HepG2 (cell line): ENCODE measurements around the gene C2orf81. TPM values are rescaled to one million over a fixed set of nuclear protein-coding genes. Genes with fewer than 3 reads are reported as not detected.
A peak's percentile ranks its signal among the peaks of the same experiment; 100 is the strongest.

Experiments used
- CHD2 ChIP-seq: IDR thresholded peaks from 2 replicates; pipeline ENCODE4 v1.6.1; 2011; ENCODE audit warnings: low read depth, low read length, improper control_type of control experiment
- CHD4 ChIP-seq: fragments of 200-600 bp; sonication (generic); IDR thresholded peaks from 2 replicates; pipeline ENCODE4 v1.7.0; 2017; ENCODE audit warnings: mild to moderate bottlenecking, low read length, borderline replicate concordance
- CREB1 ChIP-seq, 2 experiments: fragments of 450-650 bp in 1 of 2; IDR thresholded peaks; 2 replicates each; pipeline ENCODE4 v1.6.1; 2016 to 2017; ENCODE audit warnings: control low read depth in 1 of 2, mild to moderate bottlenecking in 1 of 2, missing compliant biosample characterization in 1 of 2, missing genetic modification characterization in 1 of 2
- FOXP1 ChIP-seq, 2 experiments: fragments of 450-650 bp in 1 of 2; IDR thresholded peaks; 2 replicates each; pipeline ENCODE4 v1.6.1; 2017 to 2018; ENCODE audit warnings: antibody characterized with exemption in 1 of 2
- GFI1 ChIP-seq: sonication (generic); formaldehyde crosslinking; IDR thresholded peaks from 2 replicates; pipeline ENCODE4 v1.5.0; 2020; ENCODE audit warnings: missing genetic modification reagents, mild to moderate bottlenecking, borderline replicate concordance
- GPBP1L1 ChIP-seq: sonication (generic); formaldehyde crosslinking; IDR thresholded peaks from 2 replicates; pipeline ENCODE4 v1.5.0; 2020; ENCODE audit warnings: mild to moderate bottlenecking, missing genetic modification reagents
- HOMEZ ChIP-seq: IDR thresholded peaks from 2 replicates; pipeline ENCODE4 v1.6.1; 2016; ENCODE audit warnings: low read depth
- MATR3 ChIP-seq: sonication (generic); formaldehyde crosslinking; IDR thresholded peaks from 2 replicates; pipeline ENCODE4 v1.4.0; 2020; ENCODE audit warnings: missing genetic modification reagents
- MAX ChIP-seq: IDR thresholded peaks from 2 replicates; pipeline ENCODE4 v1.6.1; 2012; ENCODE audit warnings: inconsistent platforms
- MED1 ChIP-seq: sonication (generic); formaldehyde crosslinking; IDR thresholded peaks from 2 replicates; pipeline ENCODE4 v1.4.0; 2020; ENCODE audit warnings: missing genetic modification reagents
- NCOR1 ChIP-seq: fragments of 200-600 bp; sonication (generic); IDR thresholded peaks from 2 replicates; pipeline ENCODE4 v1.7.0; 2017; ENCODE audit warnings: antibody characterized with exemption, low read length, borderline replicate concordance
- NR2F6 ChIP-seq, 2 experiments: IDR thresholded peaks; 2 replicates each; pipeline ENCODE4 v1.6.1; 2016; ENCODE audit warnings: antibody characterized with exemption in 1 of 2, mild to moderate bottlenecking in 1 of 2
- ONECUT2 ChIP-seq: sonication (generic); formaldehyde crosslinking; IDR thresholded peaks from 2 replicates; pipeline ENCODE4 v1.4.0; 2020; ENCODE audit warnings: missing genetic modification reagents
- PBX3 ChIP-seq: sonication (generic); formaldehyde crosslinking; IDR thresholded peaks from 2 replicates; pipeline ENCODE4 v1.8.1; 2023; ENCODE audit warnings: missing genetic modification reagents, inconsistent platforms, borderline replicate concordance
- RCOR2 ChIP-seq: IDR thresholded peaks from 2 replicates; pipeline ENCODE4 v1.6.1; 2016; ENCODE audit warnings: missing biosample characterization, missing genetic modification reagents
- RFX1 ChIP-seq: fragments of 450-650 bp; IDR thresholded peaks from 2 replicates; pipeline ENCODE4 v1.6.1; 2017
- RFX3 ChIP-seq: IDR thresholded peaks from 2 replicates; pipeline ENCODE4 v1.6.1; 2016; ENCODE audit warnings: missing biosample characterization, missing genetic modification reagents
- SMAD1 ChIP-seq: sonication (generic); formaldehyde crosslinking; IDR thresholded peaks from 2 replicates; pipeline ENCODE4 v1.4.0; 2020; ENCODE audit warnings: missing genetic modification reagents, low read depth, mild to moderate bottlenecking, borderline replicate concordance
- TFE3 ChIP-seq: IDR thresholded peaks from 2 replicates; pipeline ENCODE4 v1.6.1; 2016
- ZMYM2 ChIP-seq: sonication (generic); formaldehyde crosslinking; IDR thresholded peaks from 2 replicates; pipeline ENCODE4 v1.8.0; 2022; ENCODE audit warnings: mild to moderate bottlenecking, missing genetic modification reagents
- ZNF350 ChIP-seq: sonication (generic); formaldehyde crosslinking; IDR thresholded peaks from 2 replicates; pipeline ENCODE4 v1.4.0; 2020; ENCODE audit warnings: mild to moderate bottlenecking, low read depth, missing genetic modification reagents, borderline replicate concordance
- ZNF552 ChIP-seq: sonication (generic); formaldehyde crosslinking; IDR thresholded peaks from 2 replicates; pipeline ENCODE4 v1.9.0; 2022; ENCODE audit warnings: missing genetic modification reagents, mild to moderate bottlenecking, borderline replicate concordance
- polyA plus RNA-seq, 8 experiments: library from polyadenylated mRNA; depleted of rRNA in 3 of 8; stranded (reverse) in 7 of 8; unstranded in 1 of 8; fragments of >200 nt; fragmentation: Illumina TruSeq in 4 of 8; extraction: Trizol in 4 of 8; gene quantifications; 2 replicates each; pipeline versions ENCODE4 v1.2.1 to v1.2.3, GENCODE V29; 2011 to 2016; ENCODE audit warnings: low read depth in 4 of 8, missing spikeins in 1 of 8, mixed read lengths in 1 of 8; ENCODE audit not compliant: insufficient read depth in 1 of 8
- total RNA-seq, 5 experiments: library from RNA; depleted of rRNA; stranded (reverse); fragments of >200 nt; fragmentation: Illumina TruSeq; extraction: Trizol; gene quantifications; 2 replicates each; pipeline ENCODE4 v1.2.3, GENCODE V29; 2016; ENCODE audit warnings: low read depth in 1 of 5
- TF ChIP-seq, protein P1 (sequence below): sonication (generic); formaldehyde crosslinking; IDR thresholded peaks from 2 replicates; pipeline ENCODE4 v1.5.1; 2020; ENCODE audit warnings: missing genetic modification reagents, mild to moderate bottlenecking, borderline replicate concordance

Gene C2orf81
- total and polyA plus RNA-seq, 2 of the 13 experiments (the other 11 are each of a cell fraction or from before 2014, with no cell fraction given), result 0.15 to 0.17 TPM

DNA sequence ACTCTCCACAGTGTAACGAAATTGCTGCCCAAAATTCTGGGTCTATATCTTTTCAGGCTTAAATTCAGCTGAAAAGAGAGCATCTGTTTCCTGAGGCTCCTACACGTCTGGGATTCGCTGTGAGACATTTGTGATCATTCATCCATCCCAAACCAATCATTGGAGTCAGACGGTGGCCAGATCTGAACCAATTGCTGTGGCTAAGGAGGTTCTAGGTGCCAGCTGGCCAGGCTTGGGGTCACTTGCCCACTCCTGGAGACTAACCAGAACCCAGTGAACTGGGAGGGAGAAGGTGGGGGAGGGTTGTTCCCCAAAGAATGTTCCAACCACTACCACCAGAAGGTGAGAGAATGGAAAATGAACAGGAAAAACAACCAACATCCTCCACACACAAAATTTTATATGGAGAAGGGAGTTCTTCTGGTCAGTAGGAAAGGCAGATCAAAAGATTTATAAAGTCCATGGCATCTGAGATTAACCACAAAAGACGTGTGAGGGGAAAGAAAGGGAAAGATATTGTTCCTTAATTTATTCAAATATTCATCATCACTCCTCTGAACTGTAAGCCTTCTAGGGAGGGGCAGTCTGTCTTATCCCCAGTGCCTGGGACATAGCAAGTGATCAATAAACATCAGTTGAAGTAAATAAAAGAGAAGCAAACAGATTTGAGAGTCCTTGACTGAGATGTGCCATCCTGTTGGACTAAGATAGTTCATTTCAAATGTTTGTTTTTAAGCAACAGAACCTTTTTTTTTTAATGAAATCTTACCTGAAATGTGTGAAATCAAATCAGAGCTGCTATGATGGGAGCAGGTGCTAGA lies 23.3 kb upstream of the C2orf81 start (continued):
- TF ChIP-seq NR2F6 (IDR thresholded peaks at IDR 0.05) (no peak), NR2F6 (CRISPR knock-in tag; IDR thresholded peaks at IDR 0.05) (peak; percentile 7; the same call in 1 of the 2 replicates), CREB1 (IDR thresholded peaks at IDR 0.05) (no peak), CREB1 (CRISPR knock-in tag; IDR thresholded peaks at IDR 0.05) (0 out of 2 replicates have a peak, but pooled peaks have one; percentile 5), CHD4 (0 out of 2 replicates have a peak, but pooled peaks have one; percentile 8), FOXP1 (IDR thresholded peaks at IDR 0.05) (no peak), FOXP1 (CRISPR knock-in tag; IDR thresholded peaks at IDR 0.05) (peak; percentile 29; the same call in 1 of the 2 replicates), RFX3 (CRISPR knock-in tag) (no peak), PBX3 (CRISPR knock-in tag) (no peak), HOMEZ (CRISPR knock-in tag) (no peak), ZNF552 (no peak), TFE3 (CRISPR knock-in tag) (no peak), MAX (no peak), ONECUT2 (CRISPR knock-in tag) (peak; percentile 61), GFI1 (CRISPR knock-in tag) (peak; percentile 66; the same call in 1 of the 2 replicates), SMAD1 (CRISPR knock-in tag) (0 out of 2 replicates have a peak, but pooled peaks have one; percentile 64), ZNF350 (CRISPR knock-in tag) (peak; percentile 62), MATR3 (CRISPR knock-in tag) (no peak), ZMYM2 (CRISPR knock-in tag) (0 out of 2 replicates have a peak, but pooled peaks have one; percentile 20), MED1 (CRISPR knock-in tag) (0 out of 2 replicates have a peak, but pooled peaks have one; percentile 29), GPBP1L1 (CRISPR knock-in tag) (no peak), CHD2 (no peak), RCOR2 (CRISPR knock-in tag) (no peak), RFX1 (no peak), NCOR1 (no peak; the same call in 1 of the 2 replicates)
- TF ChIP-seq, protein P1, sequence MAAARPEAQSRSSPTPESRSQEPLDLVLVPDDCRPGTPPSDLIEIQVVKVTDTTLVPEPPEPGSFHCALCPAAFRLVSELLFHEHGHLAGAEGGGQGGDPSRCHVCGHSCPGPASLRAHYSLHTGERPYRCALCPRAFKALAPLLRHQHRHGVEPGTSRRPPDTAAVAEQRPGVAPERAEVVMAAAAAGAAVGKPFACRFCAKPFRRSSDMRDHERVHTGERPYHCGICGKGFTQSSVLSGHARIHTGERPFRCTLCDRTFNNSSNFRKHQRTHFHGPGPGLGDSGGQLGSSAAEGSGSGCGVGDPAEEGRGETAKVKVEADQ (CRISPR knock-in tag), result no peak
